H1 (cell line): ENCODE measurements around the gene ENAH. TPM values are rescaled to one million over a fixed set of nuclear protein-coding genes. Genes with fewer than 3 reads are reported as not detected.

ENCODE experiments used
- CTCF ChIA-PET: fragments of 300-600 bp; sonication (Branson Sonifier 250); formaldehyde crosslinking; loops from one replicate; lab custom pipeline; 2021; ENCODE audit not compliant: partially characterized antibody; lab: Charles Lee
- POLR2A ChIA-PET: fragments of 300-600 bp; sonication (Branson Sonifier 250); formaldehyde crosslinking; loops from one replicate; lab custom pipeline; 2021; ENCODE audit warnings: inconsistent platforms; ENCODE audit not compliant: partially characterized antibody; lab: Charles Lee
- DNase-seq, 2 experiments: peaks; one replicate each; pipeline versions ENCODE4 v3.0.0 to v3.0.0-alpha.2; 2010 to 2022; ENCODE audit warnings: low spot score in 2 of 2, low read depth in 1 of 2, mixed read lengths in 1 of 2
- FAIRE-seq: peaks from 2 replicates; lab custom pipeline; 2011; peaks lifted over from hg19 to GRCh38; lab: Jason Lieb, UNC
- H2AFZ ChIP-seq: 2 replicates; pipeline ENCODE4 v1.8.1; 2012; ENCODE audit warnings: low read length, inconsistent platforms
- H2AK5ac ChIP-seq: 2 replicates; pipeline ENCODE4 v1.6.1; 2013; ENCODE audit warnings: low read depth, low read length
- H2BK120ac ChIP-seq: replicated peaks from 2 replicates; pipeline ENCODE3; 2013; ENCODE audit warnings: low read depth, low read length, inconsistent platforms
- H2BK12ac ChIP-seq: 2 replicates; pipeline ENCODE4 v1.6.1; 2013; ENCODE audit warnings: low read depth, low read length
- H2BK15ac ChIP-seq: 2 replicates; pipeline ENCODE4 v1.6.1; 2013; ENCODE audit warnings: low read length
- H2BK20ac ChIP-seq: 2 replicates; pipeline ENCODE4 v1.6.1; 2013; ENCODE audit warnings: low read length
- H2BK5ac ChIP-seq: 2 replicates; pipeline ENCODE4 v1.6.1; 2013; ENCODE audit warnings: low read depth, low read length
- H3K14ac ChIP-seq: 2 replicates; pipeline ENCODE4 v1.6.1; 2013; ENCODE audit warnings: inconsistent platforms; ENCODE audit not compliant: insufficient read length
- H3K18ac ChIP-seq: 2 replicates; pipeline ENCODE4 v1.6.1; 2013; ENCODE audit warnings: low read length; ENCODE audit errors: extremely low read depth
- H3K23ac ChIP-seq: 2 replicates; pipeline ENCODE4 v1.6.1; 2013; ENCODE audit warnings: inconsistent platforms; ENCODE audit not compliant: insufficient read length
- H3K23me2 ChIP-seq: 2 replicates; pipeline ENCODE4 v1.6.1; 2013; ENCODE audit warnings: low read depth, low read length
- H3K27ac ChIP-seq: 2 replicates; pipeline ENCODE4 v1.6.1; 2011; ENCODE audit warnings: low read depth, low read length, inconsistent platforms
- H3K27me3 ChIP-seq, 4 experiments: replicated peaks in 1 of 4; 1 replicate in 1 of 4; 2 replicates in 3 of 4; pipeline versions ENCODE4 v1.6.1 to v1.8.1; 2011 to 2013; ENCODE audit warnings: low read length in 3 of 4, mild to moderate bottlenecking in 3 of 4, inconsistent platforms in 2 of 4, mixed read lengths in 2 of 4, moderate library complexity in 1 of 4; ENCODE audit not compliant: control insufficient read depth in 3 of 4, insufficient read depth in 3 of 4; ENCODE audit errors: extremely low read depth in 1 of 4
- H3K36me3 ChIP-seq, 4 experiments: 2 replicates each; pipeline versions ENCODE4 v1.6.1 to v1.8.1; 2011 to 2013; ENCODE audit warnings: mild to moderate bottlenecking in 4 of 4, low read length in 3 of 4, moderate library complexity in 2 of 4, control low read depth in 1 of 4, inconsistent platforms in 1 of 4; ENCODE audit not compliant: insufficient read depth in 4 of 4, control insufficient read depth in 2 of 4
- H3K4ac ChIP-seq: replicated peaks from 2 replicates; pipeline ENCODE3; 2013; ENCODE audit warnings: low read length, low read depth, mixed read lengths, inconsistent platforms; ENCODE audit not compliant: insufficient read length
- H3K4me1 ChIP-seq, 4 experiments: replicated peaks in 1 of 4; 1 replicate in 1 of 4; 2 replicates in 3 of 4; pipeline versions ENCODE4 v1.6.1 to v1.8.1; 2011 to 2013; ENCODE audit warnings: low read length in 3 of 4, inconsistent platforms in 2 of 4, mixed read lengths in 1 of 4; ENCODE audit not compliant: insufficient read depth in 4 of 4, control insufficient read depth in 3 of 4
- H3K4me2 ChIP-seq, 2 experiments: 2 replicates each; pipeline versions ENCODE4 v1.6.1 to v1.8.1; 2011 to 2013; ENCODE audit warnings: low read depth in 2 of 2, low read length in 2 of 2, control low read depth in 1 of 2, inconsistent platforms in 1 of 2, mild to moderate bottlenecking in 1 of 2; ENCODE audit not compliant: insufficient read depth in 1 of 2
- H3K4me3 ChIP-seq, 4 experiments: fragments of 200-600, 300-600 bp in 1 of 4; sonication (generic), shearing (Covaris generic), sonication (Bioruptor Twin) in 1 of 4; 2 replicates each; pipeline versions ENCODE4 v1.5.1 to v1.8.1; 2011 to 2016; ENCODE audit warnings: low read length in 4 of 4, low read depth in 3 of 4, control low read depth in 2 of 4, inconsistent platforms in 2 of 4, mild to moderate bottlenecking in 2 of 4, mixed read lengths in 1 of 4, moderate library complexity in 1 of 4; ENCODE audit not compliant: insufficient read depth in 2 of 4; ENCODE audit errors: extremely low read depth in 1 of 4
- H3K56ac ChIP-seq: replicated peaks from 2 replicates; pipeline ENCODE3; 2013; ENCODE audit warnings: low read depth, mild to moderate bottlenecking, mixed read lengths, low read length, inconsistent platforms; ENCODE audit not compliant: insufficient read length
- H3K79me1 ChIP-seq: 2 replicates; pipeline ENCODE4 v1.6.1; 2013; ENCODE audit warnings: low read depth, low read length, control low read depth
- H3K79me2 ChIP-seq, 2 experiments: 2 replicates each; pipeline versions ENCODE4 v1.6.1 to v1.8.1; 2012 to 2013; ENCODE audit warnings: low read length in 2 of 2, mild to moderate bottlenecking in 2 of 2, inconsistent platforms in 1 of 2; ENCODE audit not compliant: insufficient read depth in 2 of 2, control insufficient read depth in 1 of 2
- H3K9ac ChIP-seq, 4 experiments: replicated peaks in 1 of 4; 1 replicate in 1 of 4; 2 replicates in 3 of 4; pipeline versions ENCODE4 v1.6.1 to v1.8.1; 2011 to 2013; ENCODE audit warnings: low read depth in 3 of 4, low read length in 3 of 4, control low read depth in 2 of 4, mild to moderate bottlenecking in 2 of 4, moderate library complexity in 2 of 4, inconsistent platforms in 1 of 4; ENCODE audit errors: extremely low read depth in 1 of 4
- H3K9me3 ChIP-seq, 2 experiments: 2 replicates each; pipeline versions ENCODE4 v1.6.1 to v1.8.1; 2012 to 2013; ENCODE audit warnings: mild to moderate bottlenecking in 2 of 2, moderate library complexity in 2 of 2, control low read depth in 1 of 2, inconsistent platforms in 1 of 2, low read depth in 1 of 2, low read length in 1 of 2, mixed read lengths in 1 of 2; ENCODE audit not compliant: insufficient read depth in 2 of 2
- H4K20me1 ChIP-seq, 2 experiments: replicated peaks in 1 of 2; 2 replicates each; pipeline versions ENCODE3 to v1.8.1; 2011 to 2013; ENCODE audit warnings: inconsistent platforms in 2 of 2, low read length in 2 of 2, mild to moderate bottlenecking in 1 of 2; ENCODE audit not compliant: insufficient read depth in 2 of 2, control insufficient read depth in 1 of 2
- H4K5ac ChIP-seq: 2 replicates; pipeline ENCODE4 v1.6.1; 2013; ENCODE audit warnings: low read length, low read depth, mixed read lengths, inconsistent platforms; ENCODE audit not compliant: insufficient read length
- H4K8ac ChIP-seq: 2 replicates; pipeline ENCODE4 v1.8.0; 2013; ENCODE audit warnings: mild to moderate bottlenecking, moderate library complexity, low read length, inconsistent platforms; ENCODE audit not compliant: insufficient read depth; ENCODE audit errors: extremely low read depth
- H4K91ac ChIP-seq: replicated peaks from 2 replicates; pipeline ENCODE3; 2013; ENCODE audit warnings: low read length, mixed read lengths, inconsistent platforms; ENCODE audit not compliant: insufficient read length
- CBX5 ChIP-seq: fragments of 300-800, 300-1000 bp; sonication (generic); IDR thresholded peaks from 2 replicates; pipeline ENCODE4 v1.7.1; 2016; ENCODE audit warnings: antibody characterized with exemption, low read length, low read depth
- EGR1 ChIP-seq: IDR thresholded peaks from 2 replicates; pipeline ENCODE4 v1.6.1; 2011; ENCODE audit warnings: low read depth, low read length, borderline replicate concordance
- SP2 ChIP-seq: IDR thresholded peaks from 2 replicates; pipeline ENCODE4 v1.6.1; 2012; ENCODE audit warnings: mild to moderate bottlenecking, low read length, inconsistent platforms
- WGBS, 2 experiments: shearing (Covaris generic) in 1 of 2; methylation state at CpG; one replicate each; pipeline versions ENCODE4 v1.1.6 to v1.1.7; 2013 to 2015; ENCODE audit warnings: low lambda C conversion rate in 2 of 2, mixed read lengths in 2 of 2, inconsistent platforms in 1 of 2, low coverage in 1 of 2, missing lambda C conversion rate in 1 of 2; ENCODE audit not compliant: insufficient replicate concordance in 2 of 2, insufficient coverage in 1 of 2, insufficient read length in 1 of 2; ENCODE audit errors: extremely low coverage in 1 of 2, missing lambda C conversion rate in 1 of 2; 5-methylcytosine and 5-hydroxymethylcytosine counted together
- polyA plus RNA-seq, 7 experiments: library from polyadenylated mRNA; depleted of rRNA in 3 of 7; stranded (reverse) in 5 of 7; unstranded in 2 of 7; fragments of >200 nt in 5 of 7; fragments of 200-250 nt in 2 of 7; gene quantifications; 1 replicate in 5 of 7; 2 replicates in 1 of 7; 4 replicates in 1 of 7; pipeline versions ENCODE4 v1.2.1 to v1.2.3, GENCODE V29; 2011 to 2013; ENCODE audit warnings: missing spikeins in 2 of 7, mixed read lengths in 2 of 7
- total RNA-seq: library from RNA; stranded (reverse); fragmentation: NEBNext Ultra II Directional; extraction: Animal tissue kit (Norgen Biotek cat#: 25700); gene quantifications from 2 replicates; pipeline ENCODE4 v1.2.1, GENCODE V29; 2021

Gene ENAH
- total and polyA plus RNA-seq, 2 of the 8 experiments (the other 6 are each of a cell fraction or from before 2014, with no cell fraction given) = 39.1 to 335 TPM

- 53% methylated on average over 10 of the region's 10 CpGs; no CpG with 5 or more reads in 1 of the 2 experiments for WGBS, 2 experiments
- Histone ChIP-seq H2BK15ac (no peak overlapping the region), H3K14ac (no peak overlapping the region), H3K4me1 (peaks cover 2 to 16% (median 12%) of the 10 kb centered on the region in 4 experiments; a peak in 5 of 7 replicates), H3K36me3 (no peaks in the 10 kb centered on the region), H3K79me2 (peaks cover 0 to 98% of the 10 kb centered on the region in 2 experiments; a peak in 3 of 4 replicates), H3K27ac (no peak overlapping the region), H2BK120ac (no peak overlapping the region), H2BK20ac (no peak overlapping the region), H3K18ac (no peak overlapping the region), H4K5ac (no peak overlapping the region), H2BK12ac (no peak overlapping the region), H3K4ac (no peak overlapping the region), H4K91ac (no peak overlapping the region), H3K4me2 (peak overlapping the region in 1 of 2 experiments; percentile 12; a peak in 3 of 4 replicates), H2AK5ac (no peak overlapping the region), H3K4me3 (no peak overlapping the region), H3K9me3 (no peaks in the 10 kb centered on the region), H3K79me1 (peaks cover 3% of the 10 kb centered on the region), H4K8ac (no peak overlapping the region), H3K56ac (no peak overlapping the region), H3K23me2 (no peaks in the 10 kb centered on the region), H2BK5ac (no peak overlapping the region), H4K20me1 (peaks cover 11 to 19% of the 10 kb centered on the region in 2 experiments), H3K23ac (no peak overlapping the region), H3K9ac (no peak overlapping the region), H3K27me3 (no peaks in the 10 kb centered on the region), H2AFZ (no peak overlapping the region)
- DNase-seq (no peak), FAIRE-seq (no peak)
- POLR2A ChIA-PET = interaction anchor here (0.9 kb wide), 1 partner anchor 20 kb away, joined by 3 read pairs; no protein-coding TSS in a partner anchor
- CTCF ChIA-PET = no interaction called here
- TF ChIP-seq EGR1 (no peak), CBX5 (no peak), SP2 (no peak)
These were observed 115.2 kb downstream of the ENAH start for GRCh38 chr1:225537554-225538251.
